K562 (cell line): ENCODE measurements around the gene KLF13. TPM values are rescaled to one million over a fixed set of nuclear protein-coding genes. Genes with fewer than 3 reads are reported as not detected.

Experiments
- ATAC-seq: fragments of 200-7000 bp; cut with Tn5 transposase; 3 replicates; pipeline ENCODE4 v1.9.1; 2020; ENCODE audit warnings: moderate library complexity
- BruUV-seq: library from RNA; stranded (reverse); fragments of 400-500 nt; replicated peaks from 2 replicates; lab custom pipeline; 2021; lab: Mats Ljungman, UMichigan
- CTCF ChIA-PET: fragments of 300-600 bp; formaldehyde crosslinking; extraction: SDS; loops from one replicate; lab custom pipeline; 2021; ENCODE audit warnings: low intra/inter-chr PET ratio; lab: Yijun Ruan, JAX
- POLR2A ChIA-PET: fragments of 300-600, 350-650 bp; sonication (Branson Sonifier 250); formaldehyde crosslinking; extraction: SDS; loops from one replicate; lab custom pipeline; 2021; ENCODE audit warnings: antibody characterized with exemption, inconsistent platforms; lab: Yijun Ruan, JAX
- DNase-seq, 4 experiments: peaks; one replicate each; pipeline versions ENCODE4 v3.0.0 to v3.0.0-alpha.2; 2011 to 2018; ENCODE audit warnings: low spot score in 3 of 4, mixed read lengths in 3 of 4; ENCODE audit errors: extremely low read depth in 1 of 4
- FAIRE-seq: peaks from 2 replicates; lab custom pipeline; 2011; peaks lifted over from hg19 to GRCh38; lab: Jason Lieb, UNC
- H2AFZ ChIP-seq: 2 replicates; pipeline ENCODE4 v1.6.0; 2011; ENCODE audit warnings: low read depth, low read length, control low read depth, inconsistent platforms
- H3K27ac ChIP-seq: fragments of 200-600 bp; 3 replicates; pipeline ENCODE4 v1.8.0; 2011; ENCODE audit warnings: low read depth, mild to moderate bottlenecking, control low read depth, inconsistent platforms, low read length, moderate library complexity, mixed read lengths; ENCODE audit errors: extremely low read depth
- H3K27me3 ChIP-seq, 2 experiments: fragments of 300-600 bp in 1 of 2; 2 replicates in 1 of 2; 3 replicates in 1 of 2; pipeline versions ENCODE4 v1.6.0 to v1.8.0; 2011; ENCODE audit warnings: inconsistent platforms in 2 of 2, low read length in 2 of 2, mild to moderate bottlenecking in 1 of 2, mixed read lengths in 1 of 2, moderate library complexity in 1 of 2; ENCODE audit not compliant: control insufficient read depth in 2 of 2, insufficient read depth in 2 of 2
- H3K36me3 ChIP-seq: fragments of 300-600 bp; 3 replicates; pipeline ENCODE4 v1.8.0; 2011; ENCODE audit warnings: mild to moderate bottlenecking, low read length, inconsistent platforms; ENCODE audit not compliant: control insufficient read depth, insufficient read depth
- H3K4me1 ChIP-seq, 2 experiments: fragments of 200-600 bp in 1 of 2; replicated peaks in 1 of 2; 2 replicates in 1 of 2; 3 replicates in 1 of 2; pipeline versions ENCODE4 v1.5.1 to v1.8.0; 2011; ENCODE audit warnings: inconsistent platforms in 2 of 2, low read length in 2 of 2, mild to moderate bottlenecking in 1 of 2, mixed read lengths in 1 of 2, moderate library complexity in 1 of 2; ENCODE audit not compliant: control insufficient read depth in 2 of 2, insufficient read depth in 2 of 2
- H3K4me2 ChIP-seq: 2 replicates; pipeline ENCODE4 v1.6.1; 2011; ENCODE audit warnings: low read length, control low read depth, inconsistent platforms, mixed read lengths; ENCODE audit not compliant: insufficient read depth
- H3K4me3 ChIP-seq: fragments of 200-600 bp; sonication (generic), shearing (Covaris generic); 2 replicates; pipeline ENCODE4 v1.5.1; 2016; ENCODE audit warnings: control low read depth, inconsistent platforms
- H3K79me2 ChIP-seq: fragments of 200-600 bp; 3 replicates; pipeline ENCODE4 v1.8.0; 2011; ENCODE audit warnings: low read length, inconsistent platforms; ENCODE audit not compliant: control insufficient read depth, insufficient read depth
- H3K9ac ChIP-seq, 2 experiments: 2 replicates each; pipeline versions ENCODE4 v1.6.0 to v1.6.1; 2011; ENCODE audit warnings: low read depth in 2 of 2, low read length in 2 of 2, control low read depth in 1 of 2, inconsistent platforms in 1 of 2, mild to moderate bottlenecking in 1 of 2, mixed read lengths in 1 of 2; ENCODE audit not compliant: insufficient read depth in 1 of 2
- H3K9me1 ChIP-seq: one replicate; pipeline ENCODE4 v1.6.0; 2011; ENCODE audit warnings: inconsistent platforms, mild to moderate bottlenecking, low read length, moderate library complexity; ENCODE audit not compliant: control insufficient read depth, insufficient read depth
- H3K9me3 ChIP-seq: replicated peaks from 2 replicates; pipeline ENCODE4 v1.5.1; 2011; ENCODE audit warnings: low read depth, low read length, inconsistent platforms; ENCODE audit not compliant: control insufficient read depth, insufficient read depth
- H4K20me1 ChIP-seq: replicated peaks from 2 replicates; pipeline ENCODE4 v1.6.1; 2011; ENCODE audit warnings: low read length, inconsistent platforms, mixed read lengths; ENCODE audit not compliant: control insufficient read depth, insufficient read depth
- SNRNP70 ChIP-seq: fragments of 200-400 bp; formaldehyde crosslinking; optimal IDR thresholded peaks from 2 replicates; pipeline ENCODE3; 2017; ENCODE audit warnings: low read depth, low read length
- WGBS: fragments of 100-300 bp; shearing (Covaris generic); methylation state at CpG from one replicate; pipeline ENCODE4 v1.1.6; 2016; ENCODE audit warnings: low coverage, mixed read lengths; ENCODE audit not compliant: insufficient coverage; ENCODE audit errors: missing lambda C conversion rate; 5-methylcytosine and 5-hydroxymethylcytosine counted together
- in situ Hi-C: fragments of 300-500 bp; cut with MboI; formaldehyde crosslinking; loops from 4 replicates; pipeline ENCODE4 v1.15.0; 2018; ENCODE audit warnings: inconsistent platforms, mixed read lengths
- intact Hi-C: fragments of 100-400 bp; cut with micrococcal nuclease; formaldehyde crosslinking; loops from 2 replicates; pipeline ENCODE4 v1.14.2; 2022
- polyA plus RNA-seq, 8 experiments: library from polyadenylated mRNA; depleted of rRNA in 4 of 8; stranded (reverse) in 5 of 8; unstranded in 3 of 8; fragments of >200 nt; fragmentation: Nextera tagmentation in 2 of 8; fragmentation: Illumina TruSeq in 1 of 8; extraction: Ambion mirVana in 2 of 8; extraction: Trizol in 1 of 8; gene quantifications; 2 replicates each; pipeline versions ENCODE4 v1.2.1 to v1.2.3, GENCODE V29; 2011 to 2014; ENCODE audit warnings: inconsistent platforms in 1 of 8, missing spikeins in 1 of 8
- total RNA-seq, 7 experiments: library from RNA; depleted of rRNA in 6 of 7; stranded (reverse); fragments of >200 nt in 6 of 7; fragmentation: Illumina TruSeq in 2 of 7; extraction: Trizol in 2 of 7; gene quantifications; 2 replicates each; pipeline versions ENCODE4 v1.2.1 to v1.2.3, GENCODE V29; 2011 to 2021; ENCODE audit warnings: low replicate concordance in 1 of 7
- TF ChIP-seq, protein P1 (sequence below): fragments of 450-650 bp; IDR thresholded peaks from 2 replicates; pipeline ENCODE4 v1.6.1; 2016; ENCODE audit warnings: mild to moderate bottlenecking, moderate library complexity
- TF ChIP-seq, protein P2 (sequence below): fragments of 250-450 bp; sonication (Bioruptor Pico); IDR thresholded peaks from 2 replicates; pipeline ENCODE4 v1.8.0; 2021; ENCODE audit warnings: moderate library complexity, mild to moderate bottlenecking, inconsistent platforms

The KLF13 gene
- total and polyA plus RNA-seq, 9 of the 15 experiments (the other 6 are each of a cell fraction or from before 2014, with no cell fraction given) = 1.8 to 10.5 (median 4.8) TPM

DNA sequence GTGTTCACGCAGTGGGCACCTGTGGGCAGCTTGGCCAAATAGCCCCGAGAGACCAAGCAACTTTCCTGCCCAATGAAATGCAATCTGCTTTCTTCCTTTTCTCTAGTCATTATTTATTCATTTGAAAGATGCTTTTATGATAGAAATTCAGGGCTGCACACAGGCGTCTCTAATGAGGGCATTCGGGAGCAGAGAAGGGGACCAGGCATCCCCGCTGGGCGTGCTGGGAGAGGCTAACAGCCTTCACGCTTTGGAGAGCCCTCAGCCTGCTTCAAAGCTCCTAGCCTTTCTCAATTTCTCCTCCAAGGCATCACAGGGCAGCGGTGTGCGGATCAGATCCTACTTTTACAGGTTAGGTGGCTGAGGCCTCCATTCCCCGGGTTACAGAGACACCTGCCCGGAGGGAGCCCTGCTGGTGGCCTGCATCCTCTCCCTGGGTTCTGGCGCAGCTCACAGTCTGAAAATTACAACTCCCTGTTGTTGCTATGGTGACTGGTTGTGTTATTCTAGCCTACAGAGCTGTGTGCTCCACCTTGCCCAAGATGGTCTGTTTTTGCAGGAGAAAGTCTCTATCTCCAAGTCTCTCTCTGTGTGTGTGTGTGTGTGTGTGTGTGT, 21.8 kb upstream of the KLF13 start:
- WGBS = 3% methylated on average over 11 of the region's 12 CpGs
- Histone ChIP-seq H3K4me1 (peaks cover 3 to 38% of the 10 kb centered on the region in 2 experiments; a peak in 3 of 5 replicates), H3K4me2 (no peak overlapping the region), H3K9ac (no peak overlapping the region), H4K20me1 (no peaks in the 10 kb centered on the region; the same call in 1 of the 2 replicates), H3K9me3 (no peaks in the 10 kb centered on the region), H3K27me3 (peaks cover 12 to 46% of the 10 kb centered on the region in 2 experiments), H3K36me3 (no peaks in the 10 kb centered on the region), H3K4me3 (no peak overlapping the region), H3K27ac (no peak overlapping the region), H3K9me1 (no peaks in the 10 kb centered on the region), H3K79me2 (no peaks in the 10 kb centered on the region), H2AFZ (no peak overlapping the region)
- DNase-seq (no peak), ATAC-seq (no peak), FAIRE-seq (no peak)
- CTCF ChIA-PET = no interaction called here
- BruUV-seq = no TSS peak
- POLR2A ChIA-PET = no interaction called here
- intact Hi-C loops (no loop called here), in situ Hi-C loops (no loop called here)
- TF ChIP-seq, protein P1, sequence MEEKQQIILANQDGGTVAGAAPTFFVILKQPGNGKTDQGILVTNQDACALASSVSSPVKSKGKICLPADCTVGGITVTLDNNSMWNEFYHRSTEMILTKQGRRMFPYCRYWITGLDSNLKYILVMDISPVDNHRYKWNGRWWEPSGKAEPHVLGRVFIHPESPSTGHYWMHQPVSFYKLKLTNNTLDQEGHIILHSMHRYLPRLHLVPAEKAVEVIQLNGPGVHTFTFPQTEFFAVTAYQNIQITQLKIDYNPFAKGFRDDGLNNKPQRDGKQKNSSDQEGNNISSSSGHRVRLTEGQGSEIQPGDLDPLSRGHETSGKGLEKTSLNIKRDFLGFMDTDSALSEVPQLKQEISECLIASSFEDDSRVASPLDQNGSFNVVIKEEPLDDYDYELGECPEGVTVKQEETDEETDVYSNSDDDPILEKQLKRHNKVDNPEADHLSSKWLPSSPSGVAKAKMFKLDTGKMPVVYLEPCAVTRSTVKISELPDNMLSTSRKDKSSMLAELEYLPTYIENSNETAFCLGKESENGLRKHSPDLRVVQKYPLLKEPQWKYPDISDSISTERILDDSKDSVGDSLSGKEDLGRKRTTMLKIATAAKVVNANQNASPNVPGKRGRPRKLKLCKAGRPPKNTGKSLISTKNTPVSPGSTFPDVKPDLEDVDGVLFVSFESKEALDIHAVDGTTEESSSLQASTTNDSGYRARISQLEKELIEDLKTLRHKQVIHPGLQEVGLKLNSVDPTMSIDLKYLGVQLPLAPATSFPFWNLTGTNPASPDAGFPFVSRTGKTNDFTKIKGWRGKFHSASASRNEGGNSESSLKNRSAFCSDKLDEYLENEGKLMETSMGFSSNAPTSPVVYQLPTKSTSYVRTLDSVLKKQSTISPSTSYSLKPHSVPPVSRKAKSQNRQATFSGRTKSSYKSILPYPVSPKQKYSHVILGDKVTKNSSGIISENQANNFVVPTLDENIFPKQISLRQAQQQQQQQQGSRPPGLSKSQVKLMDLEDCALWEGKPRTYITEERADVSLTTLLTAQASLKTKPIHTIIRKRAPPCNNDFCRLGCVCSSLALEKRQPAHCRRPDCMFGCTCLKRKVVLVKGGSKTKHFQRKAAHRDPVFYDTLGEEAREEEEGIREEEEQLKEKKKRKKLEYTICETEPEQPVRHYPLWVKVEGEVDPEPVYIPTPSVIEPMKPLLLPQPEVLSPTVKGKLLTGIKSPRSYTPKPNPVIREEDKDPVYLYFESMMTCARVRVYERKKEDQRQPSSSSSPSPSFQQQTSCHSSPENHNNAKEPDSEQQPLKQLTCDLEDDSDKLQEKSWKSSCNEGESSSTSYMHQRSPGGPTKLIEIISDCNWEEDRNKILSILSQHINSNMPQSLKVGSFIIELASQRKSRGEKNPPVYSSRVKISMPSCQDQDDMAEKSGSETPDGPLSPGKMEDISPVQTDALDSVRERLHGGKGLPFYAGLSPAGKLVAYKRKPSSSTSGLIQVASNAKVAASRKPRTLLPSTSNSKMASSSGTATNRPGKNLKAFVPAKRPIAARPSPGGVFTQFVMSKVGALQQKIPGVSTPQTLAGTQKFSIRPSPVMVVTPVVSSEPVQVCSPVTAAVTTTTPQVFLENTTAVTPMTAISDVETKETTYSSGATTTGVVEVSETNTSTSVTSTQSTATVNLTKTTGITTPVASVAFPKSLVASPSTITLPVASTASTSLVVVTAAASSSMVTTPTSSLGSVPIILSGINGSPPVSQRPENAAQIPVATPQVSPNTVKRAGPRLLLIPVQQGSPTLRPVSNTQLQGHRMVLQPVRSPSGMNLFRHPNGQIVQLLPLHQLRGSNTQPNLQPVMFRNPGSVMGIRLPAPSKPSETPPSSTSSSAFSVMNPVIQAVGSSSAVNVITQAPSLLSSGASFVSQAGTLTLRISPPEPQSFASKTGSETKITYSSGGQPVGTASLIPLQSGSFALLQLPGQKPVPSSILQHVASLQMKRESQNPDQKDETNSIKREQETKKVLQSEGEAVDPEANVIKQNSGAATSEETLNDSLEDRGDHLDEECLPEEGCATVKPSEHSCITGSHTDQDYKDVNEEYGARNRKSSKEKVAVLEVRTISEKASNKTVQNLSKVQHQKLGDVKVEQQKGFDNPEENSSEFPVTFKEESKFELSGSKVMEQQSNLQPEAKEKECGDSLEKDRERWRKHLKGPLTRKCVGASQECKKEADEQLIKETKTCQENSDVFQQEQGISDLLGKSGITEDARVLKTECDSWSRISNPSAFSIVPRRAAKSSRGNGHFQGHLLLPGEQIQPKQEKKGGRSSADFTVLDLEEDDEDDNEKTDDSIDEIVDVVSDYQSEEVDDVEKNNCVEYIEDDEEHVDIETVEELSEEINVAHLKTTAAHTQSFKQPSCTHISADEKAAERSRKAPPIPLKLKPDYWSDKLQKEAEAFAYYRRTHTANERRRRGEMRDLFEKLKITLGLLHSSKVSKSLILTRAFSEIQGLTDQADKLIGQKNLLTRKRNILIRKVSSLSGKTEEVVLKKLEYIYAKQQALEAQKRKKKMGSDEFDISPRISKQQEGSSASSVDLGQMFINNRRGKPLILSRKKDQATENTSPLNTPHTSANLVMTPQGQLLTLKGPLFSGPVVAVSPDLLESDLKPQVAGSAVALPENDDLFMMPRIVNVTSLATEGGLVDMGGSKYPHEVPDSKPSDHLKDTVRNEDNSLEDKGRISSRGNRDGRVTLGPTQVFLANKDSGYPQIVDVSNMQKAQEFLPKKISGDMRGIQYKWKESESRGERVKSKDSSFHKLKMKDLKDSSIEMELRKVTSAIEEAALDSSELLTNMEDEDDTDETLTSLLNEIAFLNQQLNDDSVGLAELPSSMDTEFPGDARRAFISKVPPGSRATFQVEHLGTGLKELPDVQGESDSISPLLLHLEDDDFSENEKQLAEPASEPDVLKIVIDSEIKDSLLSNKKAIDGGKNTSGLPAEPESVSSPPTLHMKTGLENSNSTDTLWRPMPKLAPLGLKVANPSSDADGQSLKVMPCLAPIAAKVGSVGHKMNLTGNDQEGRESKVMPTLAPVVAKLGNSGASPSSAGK = no peak
- no peak for TF ChIP-seq SNRNP70
- TF ChIP-seq, protein P2, sequence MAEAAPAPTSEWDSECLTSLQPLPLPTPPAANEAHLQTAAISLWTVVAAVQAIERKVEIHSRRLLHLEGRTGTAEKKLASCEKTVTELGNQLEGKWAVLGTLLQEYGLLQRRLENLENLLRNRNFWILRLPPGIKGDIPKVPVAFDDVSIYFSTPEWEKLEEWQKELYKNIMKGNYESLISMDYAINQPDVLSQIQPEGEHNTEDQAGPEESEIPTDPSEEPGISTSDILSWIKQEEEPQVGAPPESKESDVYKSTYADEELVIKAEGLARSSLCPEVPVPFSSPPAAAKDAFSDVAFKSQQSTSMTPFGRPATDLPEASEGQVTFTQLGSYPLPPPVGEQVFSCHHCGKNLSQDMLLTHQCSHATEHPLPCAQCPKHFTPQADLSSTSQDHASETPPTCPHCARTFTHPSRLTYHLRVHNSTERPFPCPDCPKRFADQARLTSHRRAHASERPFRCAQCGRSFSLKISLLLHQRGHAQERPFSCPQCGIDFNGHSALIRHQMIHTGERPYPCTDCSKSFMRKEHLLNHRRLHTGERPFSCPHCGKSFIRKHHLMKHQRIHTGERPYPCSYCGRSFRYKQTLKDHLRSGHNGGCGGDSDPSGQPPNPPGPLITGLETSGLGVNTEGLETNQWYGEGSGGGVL (CRISPR knock-in tag) = no peak
